Bronchus fibroblast of lung (primary cell): ENCODE measurements around the gene MARK2. TPM values are rescaled to one million over a fixed set of nuclear protein-coding genes. Genes with fewer than 3 reads are reported as not detected.

Experiments used
- total RNA-seq: library from RNA; depleted of rRNA; stranded (reverse); fragments of >200 nt; gene quantifications from 2 replicates; pipeline ENCODE4 v1.2.3, GENCODE V29; 2015

The MARK2 gene
- 13.7 and 14.8 TPM in 2 replicates for total RNA-seq

DNA sequence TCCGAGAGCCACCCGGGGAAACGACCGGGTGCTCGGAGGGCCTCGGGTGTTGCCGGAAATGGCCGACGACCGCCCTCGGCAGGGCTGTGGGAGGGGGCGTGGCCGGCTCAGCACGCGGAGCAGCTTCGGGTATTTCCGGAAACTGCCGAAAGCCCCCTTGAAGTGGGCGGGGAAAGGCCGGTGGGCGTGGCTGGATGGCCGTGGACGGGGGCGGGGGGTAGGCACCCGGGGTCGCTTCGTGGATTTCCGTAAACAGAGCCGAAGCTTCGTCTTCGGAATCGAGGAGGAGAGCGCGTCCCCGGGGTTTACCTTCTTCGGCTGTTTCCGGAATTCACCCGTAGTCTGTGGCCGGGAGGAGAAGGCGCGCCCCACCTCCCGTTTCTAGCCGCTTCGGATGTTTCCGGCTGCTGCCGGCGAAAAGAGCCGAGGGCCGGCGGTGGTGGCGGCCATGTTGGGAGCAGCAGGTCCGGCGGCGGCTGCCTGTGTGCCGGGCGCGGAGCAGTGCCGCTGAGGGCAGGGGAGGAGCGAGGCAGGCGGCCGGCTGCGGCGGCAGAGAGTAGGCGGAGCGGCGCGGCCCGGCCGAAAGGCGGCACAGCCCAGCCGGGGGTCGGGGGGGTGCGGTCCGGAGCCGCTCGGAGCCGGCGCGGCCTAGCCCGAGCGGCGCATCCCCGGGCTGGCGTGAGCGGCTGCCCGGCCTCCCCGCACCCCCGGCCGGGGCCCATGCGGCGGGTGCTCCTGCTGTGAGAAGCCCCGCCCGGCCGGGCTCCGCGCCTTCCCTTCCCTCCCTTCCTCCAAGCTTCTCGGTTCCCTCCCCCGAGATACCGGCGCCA lies at the start of gene MARK2:
MARK2 (plus strand) TSS at position 433 of the 830 bp plus-strand sequence; CDS start at position 830, 397 bp downstream.

DNA sequence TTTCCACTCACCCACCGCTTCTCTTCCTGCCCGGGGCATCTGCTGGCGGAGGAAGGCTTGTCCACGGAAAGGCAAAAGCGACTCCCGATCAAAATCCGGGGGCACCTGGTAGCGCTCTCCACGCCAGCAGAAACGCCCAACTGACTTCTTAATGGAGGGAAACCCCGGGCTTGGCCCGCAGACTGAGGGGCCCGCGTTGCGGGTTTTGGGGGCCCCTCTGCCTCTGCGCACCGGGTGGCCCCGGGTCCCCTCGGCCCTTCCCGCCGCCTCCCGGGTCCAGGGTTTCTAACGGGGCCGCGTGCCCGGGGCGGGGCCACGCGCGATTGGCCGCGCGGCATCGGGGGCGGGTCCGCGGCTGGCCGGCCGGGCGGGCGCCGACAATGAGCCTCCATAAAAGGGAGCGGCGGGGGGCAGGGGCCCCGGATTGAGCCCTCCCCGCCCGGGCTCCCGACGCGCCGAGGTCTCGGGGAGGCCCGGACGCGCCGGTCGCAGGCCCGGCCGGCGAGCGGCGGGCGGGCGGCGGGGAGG lies 25.8 kb upstream of the MARK2 start, which contains the start of gene SPINDOC:
SPINDOC (plus strand) TSS at position 422 of the 528 bp plus-strand sequence. CDS start 231 bp downstream, outside the sequence.

DNA sequence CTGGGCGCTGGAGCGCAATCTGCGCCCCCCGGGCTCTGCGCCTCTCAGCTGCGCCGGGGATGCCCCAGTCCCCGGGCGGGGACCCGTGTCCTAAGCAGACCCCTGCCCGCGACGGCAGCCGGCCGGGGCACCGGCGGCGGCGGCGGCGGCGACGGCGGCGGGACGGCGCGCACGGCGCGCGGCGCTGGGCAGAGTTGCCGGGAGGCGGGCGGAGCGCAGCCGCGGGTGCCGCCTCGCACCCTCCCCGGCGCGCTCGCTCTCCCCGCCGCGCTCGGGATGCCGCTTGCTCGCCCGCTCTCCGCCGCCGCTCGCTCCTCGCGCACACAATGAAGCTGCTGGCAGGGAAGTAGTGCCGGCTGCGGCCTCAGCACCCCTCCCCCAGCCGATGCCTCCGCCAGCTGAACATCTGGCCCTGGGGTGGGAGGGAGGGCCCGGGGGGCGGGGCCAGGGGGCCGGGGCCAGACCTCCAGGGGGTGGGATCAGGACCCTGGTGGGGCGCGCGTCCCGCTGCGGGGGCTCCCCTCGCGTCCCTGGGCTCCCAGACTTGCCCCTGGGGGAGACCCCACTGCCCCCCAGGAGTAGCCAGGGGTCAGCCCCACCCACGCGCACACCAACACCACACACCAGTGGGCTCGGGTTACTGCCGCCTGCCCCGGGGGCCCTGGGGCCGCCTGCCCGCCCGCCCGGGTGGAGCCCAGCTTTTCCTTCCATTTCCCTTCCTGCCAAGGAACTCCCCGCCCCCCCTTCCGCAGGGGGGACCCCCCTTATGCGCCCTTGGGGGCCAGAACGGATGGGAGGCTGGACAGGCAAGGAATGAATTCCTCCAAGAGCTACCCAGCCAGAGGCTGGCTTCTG lies 78.2 kb downstream of the MARK2 start, which contains the start of gene RCOR2:
RCOR2 (minus strand) TSS at position 328 of the 855 bp plus-strand sequence. CDS start 708 bp downstream, outside the sequence.

DNA sequence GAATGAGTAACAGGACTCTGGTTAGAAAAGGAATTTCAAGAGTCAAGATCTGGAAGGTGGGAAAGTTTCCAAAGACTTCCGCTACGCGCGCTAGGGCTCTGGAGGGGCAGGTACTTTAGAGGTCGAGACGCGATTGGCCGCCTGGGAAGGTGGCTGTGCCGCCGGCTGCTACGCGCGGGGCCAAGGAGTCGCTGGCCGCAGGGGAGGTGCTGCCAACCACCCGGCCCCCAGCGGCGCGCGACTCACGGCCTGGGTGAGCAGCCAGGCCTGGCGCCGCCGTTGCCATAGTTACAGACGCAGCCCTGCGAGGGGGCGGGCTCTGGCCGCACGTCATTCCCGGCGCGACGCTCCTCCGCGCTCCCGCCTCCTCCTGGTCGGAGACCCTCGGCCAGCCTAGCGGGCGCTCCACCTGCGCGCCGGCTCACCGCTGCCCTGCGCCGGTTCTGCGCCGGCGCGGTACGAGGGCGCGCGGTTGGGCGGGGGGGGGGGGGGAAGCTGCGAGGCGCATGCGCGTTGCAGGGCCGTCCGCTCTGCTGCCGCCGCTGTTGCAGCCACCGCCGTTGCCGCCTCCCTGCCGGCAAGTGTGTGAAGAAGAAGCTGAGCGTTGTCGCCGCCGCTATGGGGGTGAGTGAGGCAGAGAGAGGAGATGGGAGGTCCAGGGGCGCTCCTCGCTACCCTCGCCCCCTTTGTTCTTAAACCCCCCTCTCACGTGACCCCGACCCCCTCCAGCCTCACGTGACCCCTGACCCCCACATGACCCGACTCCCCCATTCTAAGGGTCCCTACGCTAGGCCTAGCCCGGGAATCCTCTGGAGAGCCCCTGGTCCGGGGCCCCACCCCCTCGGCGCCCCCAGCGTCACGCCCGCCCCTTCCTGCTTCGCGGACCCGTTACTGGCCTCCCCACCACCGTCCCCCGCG lies 99.8 kb downstream of the MARK2 start, which contains the start of gene NAA40:
NAA40 (plus strand) TSS at position 524 of the 918 bp plus-strand sequence; CDS start at position 619, 95 bp downstream.

Other genes with a start within 250 kb of the MARK2 start
- 3.9 and 5.7 TPM in 2 replicates for gene PLAAT3, start 224.7 kb upstream of the MARK2 start, total RNA-seq
- 52.5 and 65.1 TPM in 2 replicates for gene ATL3, start 167.7 kb upstream of the MARK2 start, total RNA-seq
- gene RTN3, start 157.6 kb upstream of the MARK2 start, total RNA-seq, result 71.5 and 76.0 TPM in 2 replicates
- gene ZFTA, start 70.3 kb upstream of the MARK2 start, total RNA-seq, result 9.2 and 16.0 TPM in 2 replicates
- 19.3 and 21.7 TPM in 2 replicates for gene SPINDOC, start 25.7 kb upstream of the MARK2 start, total RNA-seq
- gene RCOR2, start 78.1 kb downstream of the MARK2 start, total RNA-seq, result 7.4 and 8.6 TPM in 2 replicates
- 8.8 and 10.6 TPM in 2 replicates for gene NAA40, start 99.9 kb downstream of the MARK2 start, total RNA-seq
- gene COX8A, start 135.5 kb downstream of the MARK2 start, total RNA-seq, result 1,094 and 1,254 TPM in 2 replicates
- gene OTUB1, start 147.3 kb downstream of the MARK2 start, total RNA-seq, result 114 and 130 TPM in 2 replicates
- under 0.01 TPM in 1 of 2 replicates, not detected in the other for gene FLRT1, start 196.8 kb downstream of the MARK2 start, total RNA-seq